LNCAP (cell line): ENCODE measurements around the gene WIZ.

Experiments
- TF ChIP-seq, protein P1 (sequence below): fragments of 450-650 bp; IDR thresholded peaks from 2 replicates; pipeline ENCODE4 v1.5.1; 2017; ENCODE audit warnings: mild to moderate bottlenecking

The WIZ gene

DNA sequence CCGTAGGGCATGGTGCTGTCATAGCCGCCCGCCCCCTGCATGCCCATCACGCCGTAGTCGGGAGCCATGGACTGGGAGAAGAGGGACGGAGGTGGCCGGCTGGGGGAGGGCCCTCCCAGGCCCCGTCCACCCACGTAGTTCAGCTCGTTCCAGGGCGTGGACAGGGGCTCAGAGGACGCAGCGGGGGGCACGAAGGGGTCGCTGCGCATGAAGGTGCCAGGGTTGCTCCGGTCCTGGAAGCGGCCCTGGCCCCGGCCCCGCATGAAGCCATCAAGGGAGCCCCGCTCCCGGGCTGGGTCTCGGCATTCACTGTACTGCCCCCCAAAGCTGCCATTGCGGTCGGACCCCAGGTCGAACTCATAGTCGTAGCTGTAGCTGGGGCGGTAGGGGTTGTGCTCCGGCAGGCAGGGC, 76.9 kb downstream of the WIZ start:
- TF ChIP-seq, protein P1, sequence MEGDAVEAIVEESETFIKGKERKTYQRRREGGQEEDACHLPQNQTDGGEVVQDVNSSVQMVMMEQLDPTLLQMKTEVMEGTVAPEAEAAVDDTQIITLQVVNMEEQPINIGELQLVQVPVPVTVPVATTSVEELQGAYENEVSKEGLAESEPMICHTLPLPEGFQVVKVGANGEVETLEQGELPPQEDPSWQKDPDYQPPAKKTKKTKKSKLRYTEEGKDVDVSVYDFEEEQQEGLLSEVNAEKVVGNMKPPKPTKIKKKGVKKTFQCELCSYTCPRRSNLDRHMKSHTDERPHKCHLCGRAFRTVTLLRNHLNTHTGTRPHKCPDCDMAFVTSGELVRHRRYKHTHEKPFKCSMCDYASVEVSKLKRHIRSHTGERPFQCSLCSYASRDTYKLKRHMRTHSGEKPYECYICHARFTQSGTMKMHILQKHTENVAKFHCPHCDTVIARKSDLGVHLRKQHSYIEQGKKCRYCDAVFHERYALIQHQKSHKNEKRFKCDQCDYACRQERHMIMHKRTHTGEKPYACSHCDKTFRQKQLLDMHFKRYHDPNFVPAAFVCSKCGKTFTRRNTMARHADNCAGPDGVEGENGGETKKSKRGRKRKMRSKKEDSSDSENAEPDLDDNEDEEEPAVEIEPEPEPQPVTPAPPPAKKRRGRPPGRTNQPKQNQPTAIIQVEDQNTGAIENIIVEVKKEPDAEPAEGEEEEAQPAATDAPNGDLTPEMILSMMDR, result no peak

DNA sequence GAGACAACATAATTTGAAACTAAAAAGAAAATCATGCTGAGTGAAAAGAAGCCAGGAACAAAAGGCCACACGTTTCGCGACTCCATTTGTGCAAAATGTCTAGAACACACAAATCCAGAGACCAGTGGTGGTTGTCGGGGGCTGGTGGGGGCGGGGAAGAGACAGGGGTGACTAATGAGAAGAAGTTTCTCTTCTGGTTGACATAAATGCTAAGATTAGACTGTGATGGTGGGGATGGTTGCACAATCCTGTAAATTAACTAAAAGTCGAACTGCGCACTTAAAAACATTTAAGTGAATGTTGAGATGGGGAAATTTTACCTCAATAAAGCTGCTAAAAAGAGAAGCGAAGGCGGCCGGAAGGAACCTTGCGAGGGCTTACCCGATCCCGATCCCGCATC, 77.3 kb downstream of the WIZ start:
- TF ChIP-seq, protein P1, result no peak

DNA sequence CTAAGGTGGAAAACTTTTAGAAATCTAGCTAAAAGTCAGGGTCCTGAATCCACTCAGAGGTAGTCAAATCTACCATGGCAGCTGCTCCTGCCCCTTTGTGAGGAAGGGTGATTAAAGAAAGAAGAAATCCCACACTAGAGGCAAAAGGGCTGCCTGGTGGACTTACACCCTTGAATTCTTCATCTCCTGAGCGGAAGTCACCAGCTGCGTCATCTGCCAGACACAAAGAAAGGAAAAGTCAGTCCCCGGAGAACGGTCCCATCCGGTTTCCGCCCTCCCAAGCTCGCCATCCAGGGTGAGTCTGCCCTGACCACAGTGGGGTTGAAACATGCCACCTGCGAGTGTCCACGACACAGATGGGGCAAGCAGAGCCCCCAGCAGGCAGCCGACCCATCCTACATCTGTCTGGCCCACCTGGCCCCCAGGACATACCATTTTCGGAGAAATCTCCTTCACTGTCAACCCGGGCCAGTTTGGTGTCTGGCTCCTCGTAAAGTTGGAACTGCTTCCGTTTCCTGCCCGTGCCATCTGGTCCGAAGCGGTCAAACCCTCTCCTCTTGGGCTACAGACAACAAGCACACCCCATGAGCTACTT, 77.9 kb downstream of the WIZ start:
- TF ChIP-seq, protein P1, result no peak

DNA sequence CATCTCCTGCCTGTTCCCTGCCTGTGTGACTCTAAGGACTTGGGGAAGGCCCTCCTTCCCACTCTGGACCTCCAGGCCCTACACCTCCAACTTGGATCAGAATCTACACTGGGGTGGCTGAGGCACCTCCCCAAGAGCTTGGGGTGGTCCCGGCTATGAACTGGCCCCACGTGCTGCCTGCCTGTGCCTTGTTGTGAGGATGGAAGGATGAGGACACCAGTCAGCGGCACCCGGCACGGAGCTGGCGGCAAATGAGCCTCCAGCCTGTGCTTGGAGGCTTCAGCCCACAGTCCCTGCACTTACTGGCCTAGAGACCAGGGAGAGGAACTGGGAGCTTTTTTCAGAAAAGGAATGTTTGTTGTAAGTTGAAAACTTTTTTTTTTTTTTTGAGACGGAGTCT, 78.6 kb downstream of the WIZ start:
- TF ChIP-seq, protein P1, result no peak
